GM18868 (cell line): Measurements from ENCODE around the gene PRKAG2.
"Not testable (repeated sequence)": the region's sequence is repeated elsewhere in the genome, so short reads cannot be mapped to it uniquely, and the experiment has no call there.

Source experiments
- ATAC-seq: cut with Tn5 transposase; IDR thresholded peaks from one replicate; pipeline ENCODE4 v1.9.1; 2021; ENCODE audit warnings: mild to moderate bottlenecking, moderate library complexity; ENCODE audit not compliant: unreplicated experiment

PRKAG2 gene

DNA sequence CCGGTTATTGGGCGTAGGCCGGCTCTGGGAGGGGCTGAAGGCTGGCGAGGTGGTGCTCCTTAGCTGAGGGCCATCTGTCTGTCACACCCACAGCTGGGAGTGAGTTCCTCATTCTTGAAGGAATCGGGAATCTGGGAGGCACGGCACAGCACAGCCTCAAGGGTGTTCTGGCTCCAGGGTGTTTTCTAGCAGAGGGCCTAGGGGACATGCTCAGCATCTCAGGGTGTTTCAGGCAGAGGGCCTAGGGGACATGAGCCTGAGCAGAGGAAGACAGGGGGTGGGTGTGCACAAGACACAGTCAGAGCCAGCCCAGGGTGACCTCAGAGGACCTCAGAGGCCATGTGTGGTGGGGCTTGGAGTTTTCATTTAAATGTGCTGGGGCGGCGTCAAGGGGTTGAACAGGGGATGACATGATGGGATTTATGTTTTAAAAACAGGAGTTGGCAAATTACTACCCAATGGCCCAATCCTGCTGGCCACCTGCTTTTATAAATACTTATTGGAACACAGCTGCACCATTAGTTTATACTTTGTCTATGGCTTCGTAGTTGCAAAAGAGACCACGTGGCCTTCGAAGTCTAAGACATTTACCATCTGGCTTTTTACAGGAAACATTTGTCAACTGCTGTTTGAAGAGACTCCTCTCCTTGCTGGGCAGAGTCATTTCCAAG, 121.6 kb downstream of the PRKAG2 start:
- no peak for ATAC-seq

DNA sequence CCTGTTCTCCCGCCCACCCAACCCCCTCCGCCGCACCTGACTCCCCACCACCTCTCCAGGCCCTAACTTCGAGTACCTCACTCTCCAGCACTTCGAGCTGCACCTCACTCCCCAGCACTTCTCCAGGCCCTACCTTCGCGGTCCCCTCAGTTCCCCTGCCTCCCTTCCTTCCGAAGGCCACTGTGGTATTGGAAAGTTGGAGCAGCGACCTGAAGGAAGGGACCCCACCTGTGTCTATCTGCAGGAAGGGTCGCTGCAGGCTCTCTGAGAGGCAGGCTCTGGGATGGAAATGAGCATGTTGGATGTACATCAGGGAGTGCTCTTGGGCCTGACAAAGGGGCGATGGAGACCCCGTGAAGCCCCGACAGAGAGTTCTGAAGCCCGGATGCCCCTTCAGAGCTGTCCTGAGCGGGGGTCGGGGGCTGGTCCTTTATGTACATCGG, 122.2 kb downstream of the PRKAG2 start:
- no peak for ATAC-seq

DNA sequence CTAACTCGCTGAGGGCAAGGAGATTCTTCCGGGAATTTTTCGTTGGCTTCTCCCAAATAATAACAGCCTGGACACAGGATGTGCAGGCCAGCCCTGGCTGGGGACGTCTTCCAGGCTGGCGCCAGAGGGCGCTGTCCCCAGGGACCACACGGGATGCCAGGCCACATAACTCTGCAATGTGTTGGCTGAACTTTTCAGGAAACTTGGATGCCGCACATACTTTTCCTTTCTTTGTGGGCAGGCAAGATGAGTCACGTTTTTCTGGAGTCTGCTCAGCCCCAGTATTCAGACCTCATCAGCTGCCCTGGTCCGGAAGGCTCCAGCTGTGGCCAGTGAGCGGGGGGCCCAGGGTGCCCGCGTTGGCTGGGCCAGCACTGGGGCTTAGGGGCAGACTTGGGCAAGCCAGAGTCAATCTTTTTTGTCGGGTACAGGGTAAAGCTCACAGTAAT, 122.7 kb downstream of the PRKAG2 start:
- ATAC-seq = no peak

DNA sequence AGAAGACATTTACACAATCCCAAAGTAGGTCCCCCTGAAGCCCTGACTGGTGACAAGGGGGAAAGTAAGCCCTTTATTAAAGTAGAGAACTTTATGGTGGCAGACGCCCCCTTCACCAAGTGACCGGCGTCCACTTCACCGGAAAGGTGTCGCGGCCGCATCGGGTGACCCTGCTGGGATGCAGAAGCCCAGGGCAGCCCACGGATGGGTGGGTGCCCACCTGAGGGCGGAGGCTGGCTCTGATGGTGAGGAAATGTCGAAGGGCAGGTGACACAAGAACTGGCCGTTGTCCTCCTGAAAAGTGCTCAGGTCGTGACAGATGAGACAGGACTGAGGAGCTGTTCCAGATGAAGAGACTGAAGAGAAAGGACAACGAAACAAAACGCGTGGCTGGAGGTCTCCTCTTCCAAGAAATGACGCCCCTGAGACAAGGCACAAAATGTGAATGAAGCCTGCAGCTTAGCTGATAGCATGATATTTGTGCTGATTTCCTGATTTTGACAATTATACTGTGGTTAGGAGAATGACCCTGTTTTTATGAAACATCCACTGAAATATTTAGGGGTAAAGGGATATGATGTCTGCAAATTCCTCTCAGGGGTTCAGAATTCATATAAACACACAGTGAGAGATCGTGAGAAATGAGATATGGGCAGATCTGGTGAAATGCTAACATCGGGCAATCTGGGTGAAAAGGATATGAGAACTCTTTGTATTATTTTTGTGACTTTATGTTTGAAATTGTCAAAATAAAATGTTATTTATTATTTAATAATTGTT, 123.9 kb downstream of the PRKAG2 start:
- ATAC-seq = no peak

DNA sequence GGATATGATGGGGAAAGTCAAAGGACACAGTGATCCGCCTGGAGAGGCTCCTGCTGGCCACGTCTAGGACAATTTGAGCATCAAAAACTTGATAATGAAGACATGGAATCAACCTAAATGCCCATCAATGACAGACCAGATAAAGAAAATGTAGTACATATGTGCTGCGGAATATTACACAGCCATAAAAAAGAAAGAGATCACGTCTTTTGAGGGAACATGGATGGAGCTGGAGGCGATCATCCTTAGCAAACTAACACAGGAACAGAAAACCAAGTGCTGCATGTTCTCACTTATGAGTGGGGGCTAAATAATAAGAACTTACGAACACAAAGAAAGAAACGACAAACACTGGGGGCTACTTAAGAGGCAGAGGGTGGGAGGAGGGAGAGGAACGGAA, 124.9 kb downstream of the PRKAG2 start:
- ATAC-seq = no peak

DNA sequence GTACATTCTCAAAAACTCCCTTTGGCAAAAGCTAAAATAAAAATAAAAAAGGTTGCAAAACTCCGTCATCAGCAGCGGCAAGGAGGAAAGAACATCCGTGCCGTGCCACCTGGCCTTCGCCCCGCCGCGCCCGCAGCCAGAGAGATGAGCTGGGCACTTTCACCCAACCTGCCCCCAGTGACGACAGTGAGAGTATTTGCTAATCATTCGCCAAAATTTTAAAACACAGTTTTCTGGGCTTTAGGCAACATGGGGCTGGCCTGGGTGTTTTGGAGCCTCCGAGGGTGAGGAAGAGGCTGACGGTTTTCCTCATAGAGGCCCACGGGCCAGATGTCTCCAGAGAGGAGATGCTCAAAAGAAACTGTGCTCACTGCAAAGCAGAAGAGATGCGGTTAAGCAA, 128.2 kb downstream of the PRKAG2 start:
- ATAC-seq = no peak

DNA sequence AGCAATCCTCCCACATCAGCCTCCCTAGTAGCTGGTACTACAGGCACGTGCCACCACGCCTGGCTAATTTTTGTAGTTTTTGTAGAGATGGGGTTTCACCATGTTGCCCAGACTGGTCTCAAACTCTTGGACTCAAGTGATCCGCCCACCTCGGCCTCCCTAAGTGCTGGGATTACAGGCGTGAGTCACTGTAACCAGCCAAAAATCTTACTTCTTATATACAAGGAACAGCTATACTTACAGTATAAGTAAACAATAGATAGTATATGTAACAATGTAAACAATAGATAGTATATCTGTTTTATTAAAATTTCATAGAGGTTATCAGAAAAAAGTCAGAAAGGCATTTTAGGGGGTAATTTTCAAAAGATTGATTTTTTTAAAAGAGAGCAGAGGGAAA, 128.9 kb downstream of the PRKAG2 start:
- ATAC-seq = not testable (repeated sequence)

DNA sequence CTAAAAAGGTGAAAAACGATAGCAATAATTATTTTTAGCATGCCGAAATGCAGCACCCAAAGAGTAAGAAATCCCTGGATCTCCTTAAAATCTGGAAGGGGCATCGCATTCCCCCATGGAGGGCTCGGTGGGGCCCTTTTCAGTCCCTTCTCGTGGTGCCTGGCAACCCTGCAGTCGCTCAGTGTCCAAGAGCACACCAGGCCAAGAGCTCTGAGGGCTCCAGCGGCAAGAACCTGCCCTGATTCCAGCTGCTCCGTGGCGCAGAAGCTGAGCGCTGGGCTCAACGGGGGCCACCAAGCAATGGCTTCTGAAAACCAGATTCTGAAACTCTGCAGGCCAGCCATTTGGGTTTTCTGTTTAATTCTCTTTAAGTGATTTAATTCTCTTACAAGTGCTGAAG, 131.2 kb downstream of the PRKAG2 start:
- ATAC-seq = no peak

DNA sequence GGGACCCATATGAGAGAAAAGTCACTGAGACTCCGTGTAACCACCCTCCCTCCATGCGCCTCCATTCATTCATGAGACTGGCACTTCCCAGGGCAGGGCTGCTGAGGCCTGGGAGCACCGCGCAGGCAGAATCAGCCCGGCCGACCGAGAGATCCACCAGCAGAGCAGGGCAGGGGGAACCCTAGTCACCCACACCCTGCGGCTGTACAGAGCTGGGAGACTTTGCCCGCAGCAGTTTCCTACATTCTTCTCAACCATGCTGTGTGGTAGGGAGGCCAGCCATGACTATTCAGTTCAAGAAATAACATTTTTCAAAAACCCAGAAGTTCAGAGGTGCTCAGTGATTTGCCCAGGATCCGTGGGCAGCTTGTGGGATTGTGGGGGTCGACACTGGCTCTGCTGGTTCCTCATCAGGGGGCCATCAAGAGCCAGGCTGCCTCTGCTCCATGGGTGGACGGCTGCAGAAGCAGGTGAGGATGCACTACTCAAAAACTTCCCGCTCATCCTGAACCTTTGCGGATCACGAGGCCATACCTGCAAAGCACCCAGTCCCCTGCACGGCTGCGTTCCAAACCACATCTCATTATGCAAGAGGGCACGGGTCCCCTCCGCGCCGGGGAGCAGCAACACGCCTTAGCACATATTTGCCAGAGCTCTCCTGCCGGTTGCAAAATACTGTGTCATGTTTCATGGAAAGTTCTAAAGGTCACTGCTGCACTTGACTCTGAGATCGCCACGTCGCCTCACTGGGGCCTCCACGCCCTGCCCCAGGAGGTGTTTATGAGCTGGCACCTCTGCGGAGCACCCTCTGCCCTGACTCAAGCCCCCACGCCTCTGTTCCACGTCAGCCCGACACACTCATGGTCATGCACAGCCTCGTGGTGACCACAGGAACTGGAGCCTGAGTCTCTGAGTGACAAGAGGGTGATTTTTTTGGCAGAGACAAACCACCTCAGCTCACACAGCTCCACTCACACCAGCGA, 132.0 kb downstream of the PRKAG2 start:
- ATAC-seq = no peak

DNA sequence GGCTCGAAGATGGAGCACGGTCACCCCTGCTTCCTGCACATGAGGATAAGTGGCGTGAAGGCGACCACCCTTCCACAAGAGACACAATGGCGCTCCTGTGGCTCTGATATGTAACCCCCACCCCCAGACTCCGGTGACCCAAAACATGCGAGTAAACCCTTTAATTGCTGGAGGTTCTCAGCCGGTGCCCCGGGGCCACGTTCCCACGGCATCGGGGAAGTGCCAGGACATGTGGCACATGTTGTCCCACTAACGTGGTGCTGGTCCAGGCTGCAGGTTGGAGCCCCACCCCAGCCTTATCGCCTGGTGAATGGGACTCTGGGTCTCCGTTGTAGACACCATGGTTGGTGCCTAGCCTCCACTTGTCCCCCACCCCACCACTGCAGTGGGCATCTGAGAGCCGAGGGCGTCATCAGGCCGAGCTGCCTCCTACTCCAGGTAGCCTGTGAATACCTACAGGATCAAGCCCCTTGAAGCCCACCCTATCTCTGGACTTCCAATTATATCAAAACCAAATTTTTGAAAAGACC, 132.8 kb downstream of the PRKAG2 start:
- ATAC-seq = no peak

DNA sequence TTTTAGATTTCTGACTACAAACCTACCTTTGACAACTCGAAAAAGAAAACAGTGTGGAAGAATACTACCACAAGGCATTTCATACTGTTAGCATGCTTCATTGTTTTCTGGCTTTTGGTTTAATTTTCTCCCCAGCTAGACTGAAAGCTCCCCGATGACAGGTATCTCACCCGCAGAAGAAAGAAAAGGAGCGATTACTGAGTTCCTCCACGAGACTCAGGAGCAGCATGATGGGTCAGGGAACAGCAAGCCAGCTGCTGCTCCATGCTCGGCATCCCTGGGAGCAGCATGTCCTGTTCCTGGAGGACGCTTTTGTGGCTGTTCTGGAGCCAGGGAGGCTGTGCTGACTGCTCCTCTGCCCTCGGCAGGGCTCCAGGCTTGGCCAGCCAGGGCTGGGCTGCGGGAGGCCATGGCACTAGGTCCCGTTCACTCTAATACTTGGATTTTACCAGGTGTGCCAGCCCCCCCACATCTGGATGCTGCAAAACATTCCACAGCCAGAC, 133.4 kb downstream of the PRKAG2 start:
- ATAC-seq = no peak

DNA sequence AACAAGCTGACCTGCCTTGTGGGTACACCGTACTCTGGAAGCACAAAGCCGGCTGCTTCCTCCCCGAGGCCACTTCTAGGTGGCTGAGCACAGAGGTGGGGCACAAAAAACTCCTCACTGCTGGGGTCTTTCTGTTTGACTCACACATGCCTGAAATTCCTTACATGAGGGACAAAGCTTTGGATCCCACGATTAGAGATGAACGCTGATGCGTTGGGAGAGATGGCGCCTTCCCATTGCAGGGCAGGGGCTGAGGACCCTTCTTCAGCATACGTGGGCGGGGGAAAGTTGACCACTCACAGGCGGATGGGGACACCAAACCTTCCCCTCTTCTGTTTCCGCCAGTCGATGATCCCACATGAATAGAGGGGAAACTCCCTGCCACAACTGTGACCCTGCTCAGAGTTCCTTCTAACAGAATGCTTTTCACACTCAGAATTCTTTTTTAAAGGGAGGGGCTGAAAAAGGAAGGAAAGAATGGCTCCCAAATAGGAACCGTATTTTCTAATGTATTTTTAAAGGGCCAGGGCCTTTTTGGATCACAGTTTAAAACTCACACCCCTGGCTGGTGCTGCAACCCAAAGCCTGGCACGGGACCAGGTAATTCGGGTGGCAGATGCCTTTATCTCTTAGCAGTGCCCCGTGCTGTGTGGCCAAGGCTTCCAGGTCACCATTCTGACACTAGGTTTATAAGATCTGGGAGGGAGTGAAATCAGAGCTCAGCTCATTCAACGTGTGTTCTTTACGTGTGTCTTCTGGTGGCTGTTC, 134.0 kb downstream of the PRKAG2 start:
- no peak for ATAC-seq

DNA sequence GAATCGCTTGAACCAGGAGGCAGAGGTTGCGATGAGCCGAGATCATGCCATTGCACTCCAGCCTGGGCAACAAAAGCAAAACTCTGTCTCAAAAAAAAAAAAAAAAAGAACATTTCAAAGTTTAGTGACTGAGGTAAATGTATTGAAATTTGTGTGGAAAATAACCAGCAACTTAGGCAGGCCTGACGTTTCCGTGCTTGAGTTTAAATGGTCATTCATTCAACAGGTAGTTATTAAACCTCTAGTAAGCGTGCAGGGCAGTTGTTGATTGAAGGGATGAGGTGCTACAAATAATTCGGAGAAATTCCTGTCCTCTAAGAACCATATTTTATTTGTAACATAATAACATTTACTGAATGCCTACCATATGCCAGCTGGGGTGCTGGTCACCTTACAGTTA, 135.3 kb downstream of the PRKAG2 start:
- no peak for ATAC-seq

DNA sequence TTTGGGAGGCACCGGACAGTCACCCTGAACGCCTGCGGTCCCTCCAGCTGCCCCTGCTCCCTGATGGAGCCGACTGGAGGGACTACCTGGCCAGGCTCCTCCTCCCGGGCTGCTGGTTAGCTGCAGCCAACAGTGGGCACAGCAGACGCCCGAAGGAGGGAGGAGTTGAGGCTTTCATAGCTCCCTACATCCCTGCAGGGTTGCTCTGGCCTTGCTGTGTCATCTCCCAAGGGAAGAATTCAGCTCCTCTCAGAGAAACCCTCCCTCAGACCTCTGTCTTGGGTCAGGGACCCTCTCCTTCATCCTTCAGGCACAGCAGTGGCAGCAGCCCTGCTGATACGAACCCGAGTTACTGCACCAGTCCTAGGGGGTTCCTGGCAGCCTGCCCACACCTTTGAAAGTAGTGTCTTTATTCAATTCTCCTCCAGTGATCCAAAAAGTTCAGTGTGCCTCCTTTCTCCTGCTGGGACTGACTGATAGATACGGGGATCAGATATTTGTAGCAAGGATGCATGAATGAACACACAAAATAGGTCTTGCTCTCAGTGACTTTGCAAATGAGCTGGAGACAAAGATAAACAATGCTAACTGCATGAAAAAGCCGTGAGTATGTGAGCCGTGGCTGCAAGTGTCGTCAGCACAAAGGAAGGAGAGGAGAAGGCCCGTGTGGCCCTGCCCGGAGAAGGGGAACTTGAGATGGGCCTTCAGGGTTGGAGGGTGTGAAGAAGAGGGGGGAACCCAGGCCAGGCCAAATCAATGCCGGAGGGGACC, 136.6 kb downstream of the PRKAG2 start:
- no peak for ATAC-seq

DNA sequence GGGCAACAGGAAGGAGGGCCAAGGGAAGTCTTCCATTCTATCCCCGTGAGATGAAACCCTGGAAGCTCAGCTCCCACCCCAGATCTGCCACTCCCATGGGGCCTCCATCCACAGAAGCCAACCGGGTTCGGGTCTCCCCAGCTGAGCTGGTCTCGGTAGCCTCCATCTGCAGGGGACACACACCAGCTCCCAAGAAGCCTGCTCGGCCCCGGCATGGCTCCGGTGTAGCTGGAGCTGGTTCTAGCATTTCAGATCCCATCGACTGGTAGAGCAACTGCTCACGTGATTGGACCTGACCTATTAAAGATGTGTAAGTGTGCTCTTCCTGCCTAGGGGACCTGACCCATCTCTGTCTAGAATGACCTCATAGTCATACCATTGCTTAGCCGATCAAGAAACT, 138.0 kb downstream of the PRKAG2 start:
- no peak for ATAC-seq

DNA sequence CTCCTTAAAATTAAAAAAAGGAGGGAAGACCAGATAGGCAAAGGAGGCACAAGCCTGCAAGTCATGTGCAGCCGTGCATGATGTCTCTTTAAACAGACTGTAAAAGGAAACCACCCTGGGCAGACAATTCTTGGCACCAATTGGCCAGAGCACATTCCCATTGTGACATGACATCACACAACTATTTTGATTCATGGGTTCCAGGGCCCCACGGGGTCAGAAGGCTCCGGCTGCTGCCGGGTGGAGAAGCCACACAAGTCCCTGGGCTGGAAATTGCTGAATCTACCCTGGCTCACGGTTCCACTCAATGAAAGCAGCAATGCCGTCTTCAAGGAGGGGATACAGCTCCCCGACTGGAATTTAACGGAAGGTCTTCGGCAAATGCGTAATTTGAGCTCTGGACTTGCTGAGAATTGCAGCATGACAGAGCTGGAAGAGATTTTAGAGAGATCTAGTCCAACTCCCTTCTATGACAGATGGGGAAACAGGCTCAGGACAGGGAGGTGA, 140.5 kb downstream of the PRKAG2 start:
- no peak for ATAC-seq

DNA sequence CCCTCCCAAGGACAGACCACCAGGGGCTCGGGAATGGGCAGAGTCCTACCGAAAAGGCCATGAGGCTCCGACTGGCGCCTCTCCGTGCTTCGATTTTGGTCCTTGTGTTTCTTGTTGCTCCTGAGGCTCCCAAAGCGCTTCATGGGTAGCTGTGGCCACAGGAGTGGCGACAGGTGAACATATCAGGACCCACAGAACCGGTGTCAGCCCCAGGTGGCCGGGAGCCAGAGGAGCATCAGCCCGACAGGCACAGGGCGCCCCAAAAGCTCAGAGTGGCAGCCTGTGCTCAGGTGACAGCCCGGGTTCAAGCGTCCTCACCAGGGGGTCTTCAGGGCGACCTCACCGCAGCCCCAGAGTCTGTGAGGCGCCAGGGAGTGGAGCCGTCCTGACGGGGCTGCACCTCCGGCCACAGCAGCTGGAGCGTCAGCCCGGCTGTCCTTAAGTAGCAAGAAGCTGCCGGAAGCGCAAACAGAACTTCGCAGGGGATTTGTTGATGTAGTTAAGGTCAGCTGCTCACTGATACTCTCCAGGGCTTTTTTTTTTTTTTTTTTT, 141.0 kb downstream of the PRKAG2 start:
- ATAC-seq = no peak

DNA sequence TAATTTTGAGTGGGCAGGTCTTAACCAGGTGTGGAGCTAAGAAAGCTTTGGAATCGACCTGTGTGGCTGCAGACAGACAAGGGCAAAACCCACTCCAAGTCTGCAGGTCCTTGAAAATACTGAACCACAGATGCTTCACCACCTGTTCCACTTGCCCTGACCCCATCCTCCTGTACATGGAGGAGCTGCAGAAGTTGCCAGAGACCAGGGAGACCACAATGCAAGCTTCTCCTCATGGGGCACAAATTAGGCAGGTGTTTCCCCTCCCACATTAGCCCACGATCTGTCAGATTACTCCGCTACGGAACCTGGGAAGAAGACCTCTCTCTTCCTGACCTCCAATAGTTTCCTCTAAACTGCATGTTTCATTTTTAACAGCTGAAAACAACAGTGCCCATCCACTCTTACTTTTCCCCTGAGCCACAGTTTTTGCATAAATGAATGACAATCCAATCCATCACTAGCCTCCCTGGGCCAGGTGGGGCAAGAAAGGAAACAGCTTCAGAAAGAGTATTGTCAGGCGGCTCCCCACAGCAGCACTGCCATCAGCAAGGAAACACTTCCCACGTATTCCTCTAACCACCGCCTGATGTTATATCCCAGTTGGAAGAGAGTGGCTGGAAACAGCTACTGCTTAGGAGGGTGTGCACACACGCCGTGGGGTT, 141.6 kb downstream of the PRKAG2 start:
- no peak for ATAC-seq
